Smooth muscle cell (in vitro differentiated cells): Measurements from ENCODE around the gene NFATC1. TPM values are rescaled to one million over a fixed set of nuclear protein-coding genes. Genes with fewer than 3 reads are reported as not detected.

Experiments
- DNase-seq: peaks from one replicate; lab custom pipeline; 2025; ENCODE audit not compliant: unreplicated experiment; lab: John Stamatoyannopoulos, UW
- H2AFZ ChIP-seq: fragments of 200-600 bp; sonication (generic); 2 replicates; pipeline ENCODE4 v1.6.0; 2016; ENCODE audit warnings: antibody characterized with exemption, low read depth, mild to moderate bottlenecking
- H3F3A ChIP-seq: fragments of 200-600 bp; sonication (generic); 2 replicates; pipeline ENCODE4 v1.6.0; 2017; ENCODE audit warnings: antibody characterized with exemption, low read depth
- H3K27ac ChIP-seq: fragments of 200-600 bp; sonication (generic); 2 replicates; pipeline ENCODE4 v1.5.1; 2016; ENCODE audit warnings: low read depth, mild to moderate bottlenecking
- H3K27me3 ChIP-seq: fragments of 200-600 bp; sonication (generic); 2 replicates; pipeline ENCODE4 v1.6.1; 2016; ENCODE audit warnings: low read depth, mild to moderate bottlenecking
- H3K36me3 ChIP-seq: fragments of 200-600 bp; sonication (generic); 2 replicates; pipeline ENCODE4 v1.5.1; 2016; ENCODE audit warnings: low read depth
- H3K4me1 ChIP-seq: fragments of 200-600 bp; sonication (generic); 2 replicates; pipeline ENCODE4 v1.5.1; 2016; ENCODE audit warnings: low read depth
- H3K4me2 ChIP-seq: fragments of 200-600 bp; sonication (generic); 2 replicates; pipeline ENCODE4 v1.6.0; 2016; ENCODE audit warnings: mild to moderate bottlenecking
- H3K4me3 ChIP-seq: fragments of 200-600 bp; sonication (generic); 2 replicates; pipeline ENCODE4 v1.5.1; 2016; ENCODE audit warnings: mild to moderate bottlenecking
- H3K79me2 ChIP-seq: fragments of 200-600 bp; sonication (generic); 2 replicates; pipeline ENCODE4 v1.6.0; 2016; ENCODE audit warnings: low read depth, mild to moderate bottlenecking
- H3K9ac ChIP-seq: fragments of 200-600 bp; sonication (generic); 2 replicates; pipeline ENCODE4 v1.6.0; 2016; ENCODE audit warnings: low read depth
- H3K9me3 ChIP-seq: fragments of 200-600 bp; sonication (generic); replicated peaks from 2 replicates; pipeline ENCODE4 v1.5.1; 2016; ENCODE audit warnings: low read depth
- H4K20me1 ChIP-seq: fragments of 200-600 bp; sonication (generic); 2 replicates; pipeline ENCODE4 v1.6.0; 2016; ENCODE audit warnings: low read depth
- CTCF ChIP-seq: fragments of 200-600 bp; sonication (generic); IDR thresholded peaks from 2 replicates; pipeline ENCODE4 v1.5.1; 2017; ENCODE audit warnings: borderline replicate concordance, mild to moderate bottlenecking, antibody characterized with exemption; ENCODE audit not compliant: insufficient read depth, poor library complexity, severe bottlenecking
- WGBS: methylation state at CpG from one replicate; pipeline ENCODE4 v1.1.7; 2016; ENCODE audit warnings: low lambda C conversion rate; 5-methylcytosine and 5-hydroxymethylcytosine counted together
- polyA plus RNA-seq: library from polyadenylated mRNA; unstranded; fragments of >200 nt; fragmentation: Nextera tagmentation; extraction: Ambion mirVana; gene quantifications from 2 replicates; pipeline ENCODE4 v1.2.1, GENCODE V29; 2016
- total RNA-seq: library from RNA; depleted of rRNA; stranded (reverse); fragments of >200 nt; gene quantifications from 2 replicates; pipeline ENCODE4 v1.2.3, GENCODE V29; 2014

The NFATC1 gene
- total and polyA plus RNA-seq, 2 experiments from 2014 or later: 13.1 to 19.2 TPM

- Histone ChIP-seq H3K9ac (no peak overlapping the region), H3F3A (peaks cover 2% of the 10 kb centered on the region), H3K9me3 (peaks cover 5% of the 10 kb centered on the region), H3K27ac (no peak overlapping the region), H3K4me1 (peaks cover 12% of the 10 kb centered on the region), H3K36me3 (no peaks in the 10 kb centered on the region), H3K79me2 (no peaks in the 10 kb centered on the region), H4K20me1 (no peaks in the 10 kb centered on the region), H3K4me3 (no peak overlapping the region), H2AFZ (no peak overlapping the region), H3K4me2 (no peak overlapping the region), H3K27me3 (no peaks in the 10 kb centered on the region)
- DNase-seq: no peak
- 97% methylated on average over 18 of the region's 18 CpGs for WGBS
- no peak for TF ChIP-seq CTCF
These were observed 176.5 kb downstream of the NFATC1 start for GRCh38 chr18:79572093-79572780.

GRCh38 chr18:79572848-79573451 lies 177.2 kb downstream of the NFATC1 start:
- 90% methylated on average over 6 of the region's 6 CpGs for WGBS

GRCh38 chr18:79573921-79574491 lies 178.3 kb downstream of the NFATC1 start:
- no peak for DNase-seq
- H3K36me3 ChIP-seq: no peaks in the 10 kb centered on the region
- no peak for TF ChIP-seq CTCF
- H3K27ac ChIP-seq: no peak overlapping the region
- 97% methylated on average over 24 of the region's 24 CpGs for WGBS
- H3K9me3 ChIP-seq: peaks cover 5% of the 10 kb centered on the region
- no peak overlapping the region for H3K4me3 ChIP-seq
- no peak overlapping the region for H3K4me2 ChIP-seq
- no peak overlapping the region for H3K9ac ChIP-seq
- H3K4me1 ChIP-seq: no peaks in the 10 kb centered on the region
- no peaks in the 10 kb centered on the region for H4K20me1 ChIP-seq
- no peaks in the 10 kb centered on the region for H3K79me2 ChIP-seq
- H3F3A ChIP-seq: no peaks in the 10 kb centered on the region
- H3K27me3 ChIP-seq: no peaks in the 10 kb centered on the region
- H2AFZ ChIP-seq: no peak overlapping the region

More at GRCh38 chr18:79572848-79573451, 177.2 kb downstream of the NFATC1 start:
- Histone ChIP-seq H3F3A (no peaks in the 10 kb centered on the region), H3K4me2 (no peak overlapping the region), H3K79me2 (no peaks in the 10 kb centered on the region), H2AFZ (no peak overlapping the region), H3K4me3 (no peak overlapping the region), H3K36me3 (no peaks in the 10 kb centered on the region), H3K27ac (no peak overlapping the region), H4K20me1 (no peaks in the 10 kb centered on the region), H3K4me1 (peaks cover 6% of the 10 kb centered on the region), H3K9ac (no peak overlapping the region), H3K9me3 (peaks cover 5% of the 10 kb centered on the region), H3K27me3 (no peaks in the 10 kb centered on the region)
- DNase-seq: no peak
- TF ChIP-seq CTCF: no peak
